ENCODE measurements around the gene AMZ1. TPM values are rescaled to one million over a fixed set of nuclear protein-coding genes. Genes with fewer than 3 reads are reported as not detected.
"Not testable (repeated sequence)": the region's sequence is repeated elsewhere in the genome, so short reads cannot be mapped to it uniquely, and the experiment has no call there.

AMZ1 gene
- polyA plus RNA-seq, 5 donors, result 0.28 to 0.64 (median 0.38) TPM

DNA sequence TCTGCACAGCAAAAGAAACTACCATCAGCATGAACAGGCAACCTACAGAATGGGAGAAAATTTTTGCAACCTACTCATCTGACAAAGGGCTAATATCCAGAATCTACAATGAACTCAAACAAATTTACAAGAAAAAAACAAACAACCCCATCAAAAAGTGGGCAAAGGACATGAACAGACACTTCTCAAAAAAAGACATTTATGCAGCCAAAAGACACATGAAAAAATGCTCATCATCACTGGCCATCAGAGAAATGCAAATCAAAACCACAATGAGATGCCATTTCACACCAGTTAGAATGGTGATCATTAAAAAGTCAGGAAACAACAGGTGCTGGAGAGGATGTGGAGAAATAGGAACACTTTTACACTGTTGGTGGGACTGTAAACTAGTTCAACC is 60.7 kb downstream of the AMZ1 start:
- not testable (repeated sequence) for DNase-seq

DNA sequence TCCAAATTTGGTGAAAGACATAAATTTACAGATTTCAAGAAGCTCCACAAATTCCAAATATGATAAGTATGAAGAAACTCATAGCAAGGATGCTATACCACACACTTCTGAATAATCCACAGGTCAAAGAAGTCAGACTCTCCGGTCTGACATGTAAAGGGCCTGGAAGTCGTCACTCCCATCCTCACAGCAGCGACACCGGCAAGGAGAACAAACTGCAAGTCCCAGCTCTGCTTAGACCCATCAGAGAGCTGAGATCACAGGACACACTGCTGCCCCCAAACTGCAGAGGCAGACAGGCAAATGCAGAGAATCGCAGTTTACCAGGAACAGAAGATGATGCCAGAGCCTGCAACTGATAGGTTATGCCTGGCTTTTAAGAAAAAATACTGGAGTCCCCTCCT is 62.0 kb downstream of the AMZ1 start:
- no peak for DNase-seq

DNA sequence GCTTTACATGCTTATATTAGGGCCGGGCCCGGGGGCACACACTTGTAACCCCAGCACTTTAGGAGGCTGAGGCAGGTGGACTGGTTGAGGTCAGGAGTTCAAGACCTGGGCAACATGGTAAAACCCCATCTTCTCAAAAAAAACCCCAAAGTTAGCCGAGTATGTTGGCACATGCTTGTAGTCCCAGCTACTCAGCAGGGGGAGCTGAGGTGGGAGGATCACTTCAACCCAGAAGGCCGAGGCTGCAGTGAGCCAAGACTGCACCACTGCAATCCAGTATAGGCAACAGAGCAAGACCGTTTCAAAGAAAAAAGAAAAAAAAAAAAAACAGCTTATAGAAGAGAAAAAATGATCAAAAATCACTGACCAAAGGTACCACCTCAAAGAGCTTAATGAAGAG is 63.1 kb downstream of the AMZ1 start:
- no peak for DNase-seq

DNA sequence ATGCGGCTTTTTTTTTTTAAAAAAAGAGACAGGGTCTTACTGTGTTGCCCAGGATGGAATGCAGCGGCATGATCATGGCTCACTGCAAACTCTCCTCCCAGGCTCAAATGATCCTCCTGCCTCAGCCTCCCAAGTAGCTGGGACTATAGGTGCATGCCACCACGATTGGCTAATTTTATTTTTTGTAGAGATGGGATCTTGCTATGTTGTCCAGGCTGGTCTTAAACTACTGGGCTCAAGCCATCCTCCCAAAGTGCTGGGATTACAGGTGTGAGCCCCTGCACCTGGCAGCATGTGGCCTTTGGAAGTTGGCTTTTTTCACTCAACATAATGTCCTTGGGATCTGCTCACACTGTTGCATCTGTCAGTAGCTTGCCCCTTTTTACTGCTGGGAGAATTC is 65.1 kb downstream of the AMZ1 start:
- DNase-seq, result no peak

DNA sequence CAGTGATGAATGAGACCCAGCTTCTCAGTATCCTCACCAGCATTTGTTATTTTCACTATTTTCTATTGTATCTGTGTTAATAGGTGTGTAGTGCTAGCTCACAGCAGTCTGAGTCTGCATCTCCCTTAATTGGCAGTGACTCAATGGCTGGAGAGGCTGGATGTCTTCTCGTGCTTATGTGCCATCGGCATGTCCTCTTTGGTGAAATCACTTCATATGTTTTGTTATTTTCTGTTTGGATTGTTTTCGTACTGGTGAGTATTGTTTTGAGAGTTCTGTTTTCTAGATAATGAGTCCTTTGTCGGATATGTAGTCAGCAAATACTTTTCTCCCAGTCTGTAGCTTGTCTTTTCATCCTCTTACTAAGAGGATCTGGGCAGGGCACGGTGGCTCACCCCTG is 66.1 kb downstream of the AMZ1 start:
- no peak for DNase-seq

- DNase-seq, result no peak
These were observed 66.9 kb downstream of the AMZ1 start for GRCh38 chr7:2754912-2755311.

GRCh38 chr7:2755531-2755930 is 67.5 kb downstream of the AMZ1 start:
- DNase-seq, result no peak

- no peak for DNase-seq
These were observed 69.4 kb downstream of the AMZ1 start for GRCh38 chr7:2757361-2757903.

- DNase-seq, result no peak
These were observed 70.1 kb downstream of the AMZ1 start for GRCh38 chr7:2757904-2758672.

- no peak for DNase-seq
These were observed 70.9 kb downstream of the AMZ1 start for GRCh38 chr7:2758673-2759616.

DNA sequence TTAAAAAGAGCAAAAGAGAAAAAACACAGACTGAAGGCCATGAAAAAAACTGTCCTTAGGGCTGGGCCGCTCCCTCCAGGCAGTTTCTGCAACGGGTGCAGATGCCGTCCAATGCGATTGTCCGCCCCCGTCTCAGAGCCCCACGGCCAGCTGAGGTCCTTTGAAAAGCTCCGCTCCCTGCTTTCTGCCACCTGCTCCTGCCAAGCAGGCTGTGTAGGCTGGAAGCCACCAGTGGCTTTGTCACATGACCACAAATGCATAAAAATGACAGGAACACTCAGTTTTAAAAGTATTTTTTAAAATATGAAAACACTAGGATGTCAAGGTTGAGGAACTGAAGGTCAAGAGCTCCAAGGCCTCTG is 71.7 kb downstream of the AMZ1 start:
- no peak for DNase-seq

GRCh38 chr7:2760098-2760889 is 72.3 kb downstream of the AMZ1 start:
- DNase-seq, result no peak

DNA sequence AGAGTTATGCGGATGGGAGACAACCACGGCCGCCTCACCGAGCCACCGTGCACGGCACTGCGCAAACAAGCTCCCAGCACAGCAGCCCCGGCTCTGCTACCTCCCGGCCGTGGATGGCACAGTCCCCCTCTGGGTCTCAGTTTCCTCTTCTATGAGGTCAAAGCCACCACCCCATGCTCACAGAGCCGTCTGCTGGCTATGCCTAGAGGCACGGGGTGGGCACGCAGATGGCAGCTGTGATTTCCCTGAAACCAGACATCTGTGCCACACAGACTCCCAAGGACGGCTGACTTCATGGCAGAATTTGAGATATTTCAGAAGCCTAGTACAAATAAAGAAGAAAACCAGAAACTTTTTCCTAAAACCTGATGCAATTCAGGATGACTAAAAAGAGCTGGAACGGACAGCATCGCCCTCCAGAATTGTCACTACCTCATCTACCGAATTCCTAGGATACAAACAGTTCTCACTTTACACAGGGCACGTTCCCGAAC is 73.2 kb downstream of the AMZ1 start:
- DNase-seq, result no peak

- DNase-seq, result no peak
These were observed 73.9 kb downstream of the AMZ1 start for GRCh38 chr7:2761801-2762497.

DNA sequence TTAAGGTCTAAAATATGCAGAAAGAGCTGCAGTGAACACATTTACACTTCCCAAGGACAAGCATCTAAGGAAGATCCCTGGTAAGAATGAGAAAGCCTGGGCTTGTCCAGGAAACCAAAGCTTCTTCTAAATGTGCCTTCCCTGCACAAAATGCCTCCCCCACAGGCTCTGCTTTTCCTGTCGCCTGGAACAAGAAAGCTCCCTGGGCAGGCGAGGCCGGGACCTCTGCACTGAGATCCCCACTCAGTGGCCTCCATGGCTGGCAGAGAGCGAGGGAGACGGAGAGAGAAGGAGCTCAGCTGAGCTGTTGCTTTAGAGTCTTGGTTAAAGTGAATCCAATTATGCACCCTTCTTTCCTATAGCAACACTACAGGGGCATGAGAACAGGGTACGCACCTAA is 75.6 kb downstream of the AMZ1 start:
- no peak for DNase-seq

- no peak for DNase-seq
These were observed 76.6 kb downstream of the AMZ1 start for GRCh38 chr7:2764621-2765020.

Other genes starting within 250 kb of the AMZ1 start
- gene GRIFIN, start 211.8 kb upstream of the AMZ1 start, polyA plus RNA-seq (ENCODE audit: insufficient read depth in 1 of 5, insufficient read length in 5 of 5, low replicate concordance in 1 of 5), result under 1 TPM in 1 of 5 donors, not detected in 4; 0.37 TPM
- gene LFNG, start 168.4 kb upstream of the AMZ1 start, polyA plus RNA-seq (ENCODE audit: insufficient read depth in 1 of 5, insufficient read length in 5 of 5, low replicate concordance in 1 of 5), result 10 to 100 TPM in 1 of 5 donors, 1 to 10 TPM in 4; 6.2 to 13.6 (median 9.3) TPM
- gene BRAT1, start 132.7 kb upstream of the AMZ1 start, polyA plus RNA-seq (ENCODE audit: insufficient read depth in 1 of 5, insufficient read length in 5 of 5, low replicate concordance in 1 of 5), result 10 to 100 TPM; 22.8 to 44.9 (median 29.2) TPM
- 10 to 100 TPM; 16.8 to 21.0 (median 17.0) TPM for gene IQCE, start 129.2 kb upstream of the AMZ1 start, polyA plus RNA-seq (ENCODE audit: insufficient read depth in 1 of 5, insufficient read length in 5 of 5, low replicate concordance in 1 of 5)
- gene TTYH3, start 56.2 kb upstream of the AMZ1 start, polyA plus RNA-seq (ENCODE audit: insufficient read depth in 1 of 5, insufficient read length in 5 of 5, low replicate concordance in 1 of 5), result 100 to 1,000 TPM in 3 of 5 donors, 10 to 100 TPM in 2; 76.5 to 169 (median 109) TPM
- gene GNA12, start 156.1 kb downstream of the AMZ1 start, polyA plus RNA-seq (ENCODE audit: insufficient read depth in 1 of 5, insufficient read length in 5 of 5, low replicate concordance in 1 of 5), result 10 to 100 TPM; 46.0 to 61.9 (median 50.4) TPM

Data from right lung (tissue), 5 donors.